AG09309 (cell line): ENCODE data around the gene NF1.

Experiments used
- DNase-seq: peaks from one replicate; pipeline ENCODE4 v3.0.0-alpha.2; 2010; ENCODE audit warnings: low read depth
- H3K4me3 ChIP-seq: 2 replicates; pipeline ENCODE4 v1.5.1; 2011; ENCODE audit warnings: mild to moderate bottlenecking, low read depth, low read length, moderate library complexity; ENCODE audit not compliant: control insufficient read depth
- CTCF ChIP-seq: IDR thresholded peaks from 2 replicates; pipeline ENCODE4 v1.5.1; 2011; ENCODE audit warnings: mild to moderate bottlenecking, low read depth, low read length, inconsistent platforms; ENCODE audit not compliant: insufficient read depth, control insufficient read depth; ENCODE audit errors: missing control alignments

The NF1 gene

GRCh38 chr17:31095236-31096105 is 694 bp downstream of the NF1 start:
- no peak for DNase-seq
- no peak for TF ChIP-seq CTCF
- H3K4me3 ChIP-seq: peak overlapping the region; percentile 97

DNA sequence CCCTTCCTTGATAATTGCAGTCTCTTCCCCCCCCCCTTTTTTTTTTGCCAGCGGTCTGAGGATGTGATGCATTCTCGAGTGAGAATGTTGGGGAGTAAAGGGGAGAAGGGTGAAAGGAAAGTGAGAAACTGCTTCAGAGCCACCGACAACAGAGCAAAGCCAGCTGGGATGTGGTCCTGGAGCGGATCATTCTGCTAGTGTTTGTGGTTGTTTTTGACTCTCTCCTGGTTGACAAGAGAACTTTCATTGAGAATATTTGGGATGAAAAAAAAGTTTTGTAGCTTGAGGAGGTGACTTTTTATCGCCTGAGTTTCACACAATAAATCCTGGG is 1.3 kb downstream of the NF1 start:
- TF ChIP-seq CTCF: no peak
- no peak for DNase-seq
- peak overlapping the region; percentile 97 for H3K4me3 ChIP-seq

DNA sequence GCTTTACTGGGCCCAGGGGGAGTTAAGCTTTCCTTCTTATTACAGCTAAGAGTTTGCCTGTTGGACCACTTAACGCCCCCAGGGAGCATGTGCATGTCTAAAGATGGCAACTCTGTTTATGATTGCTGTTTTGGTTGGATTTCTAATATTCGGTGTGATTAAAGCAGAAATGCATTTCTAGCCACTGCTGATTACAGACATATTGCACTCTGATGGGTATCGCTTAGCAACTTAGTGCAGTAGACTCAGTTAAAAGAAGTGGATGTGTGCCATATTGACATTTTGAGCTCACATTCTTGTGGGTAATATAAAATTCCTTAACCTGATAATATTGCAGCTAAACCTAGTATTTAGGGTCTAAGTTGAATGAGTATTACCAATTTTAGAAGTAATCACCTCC is 4.2 kb downstream of the NF1 start:
- no peak overlapping the region for H3K4me3 ChIP-seq
- no peak for DNase-seq
- no peak for TF ChIP-seq CTCF

DNA sequence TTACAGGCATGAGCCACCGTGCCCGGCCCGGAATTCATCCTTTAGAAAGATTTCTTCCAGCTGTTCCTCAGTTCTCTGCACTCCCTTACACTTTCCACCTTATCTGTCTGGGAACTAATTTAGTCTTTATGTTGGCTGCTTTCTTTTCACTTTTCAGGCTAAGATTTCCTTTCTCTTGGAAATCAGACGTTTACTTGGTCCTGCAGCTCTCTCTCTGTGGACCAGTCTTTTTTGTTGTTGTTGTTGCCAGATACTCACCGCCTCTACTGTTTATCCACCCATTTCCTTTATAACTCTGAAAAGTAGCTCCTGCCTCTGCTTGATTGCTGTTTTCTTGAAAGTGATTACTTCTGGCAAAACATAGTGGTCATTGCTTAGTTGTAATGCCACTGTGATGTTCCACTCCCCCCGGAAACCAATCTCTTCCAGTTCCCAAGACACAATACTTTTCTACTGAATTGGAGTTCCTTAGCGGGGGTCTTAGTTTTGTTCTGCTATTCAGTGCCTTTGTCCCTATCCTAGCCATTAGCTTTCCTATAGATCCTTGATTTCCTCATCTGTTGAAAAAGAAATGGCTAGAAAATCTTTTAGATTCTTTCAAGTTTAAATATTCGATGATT is 6.2 kb downstream of the NF1 start:
- TF ChIP-seq CTCF: no peak
- DNase-seq: no peak
- H3K4me3 ChIP-seq: no peak overlapping the region

- H3K4me3 ChIP-seq: no peak overlapping the region
- DNase-seq: no peak
- TF ChIP-seq CTCF: no peak
Observed at GRCh38 chr17:31101943-31102342, 7.2 kb downstream of the NF1 start.

- DNase-seq: no peak
- no peak overlapping the region for H3K4me3 ChIP-seq
- no peak for TF ChIP-seq CTCF
Observed at GRCh38 chr17:31105991-31106390, 11.2 kb downstream of the NF1 start.
